K562 (cell line): Measurements from ENCODE around the gene TNFSF9. TPM values are rescaled to one million over a fixed set of nuclear protein-coding genes. Genes with fewer than 3 reads are reported as not detected.

ENCODE experiments used
- HOXB6 ChIP-seq: fragments of 250-450 bp; sonication (Bioruptor Pico); IDR thresholded peaks from 2 replicates; pipeline ENCODE4 v1.5.1; 2022; ENCODE audit warnings: mild to moderate bottlenecking, borderline replicate concordance
- ILF3 ChIP-seq: fragments of 450-650 bp; IDR thresholded peaks from 2 replicates; pipeline ENCODE4 v1.6.1; 2018; ENCODE audit warnings: antibody characterized with exemption, mild to moderate bottlenecking, moderate library complexity, borderline replicate concordance
- MECOM ChIP-seq: fragments of 250-450 bp; sonication (Bioruptor Pico); IDR thresholded peaks from 2 replicates; pipeline ENCODE4 v1.8.0; 2022; ENCODE audit warnings: inconsistent platforms
- NR2C2 ChIP-seq, 2 experiments: fragments of 200-800 bp in 1 of 2; sonication (Bioruptor generic) in 1 of 2; sonication (generic) in 1 of 2; formaldehyde crosslinking in 1 of 2; IDR thresholded peaks; 2 replicates each; pipeline versions ENCODE4 v1.6.1 to v1.8.0; 2016 to 2022; ENCODE audit warnings: mild to moderate bottlenecking in 1 of 2, missing compliant biosample characterization in 1 of 2, missing genetic modification characterization in 1 of 2, missing genetic modification reagents in 1 of 2
- POLR2AphosphoS5 ChIP-seq: IDR thresholded peaks from 2 replicates; pipeline ENCODE4 v1.6.1; 2011; ENCODE audit warnings: mild to moderate bottlenecking, low read depth, low read length, moderate library complexity; ENCODE audit not compliant: control insufficient read depth, insufficient read depth
- PTBP1 ChIP-seq: fragments of 200-400 bp; formaldehyde crosslinking; IDR thresholded peaks from 2 replicates; pipeline ENCODE4 v1.6.1; 2017; ENCODE audit warnings: low read depth, low read length
- PTTG1 ChIP-seq: fragments of 450-650 bp; IDR thresholded peaks from 2 replicates; pipeline ENCODE4 v1.6.1; 2016; ENCODE audit warnings: low read depth, mild to moderate bottlenecking, missing genetic modification characterization, missing compliant biosample characterization
- RBBP5 ChIP-seq: fragments of 200-600 bp; sonication (generic); IDR thresholded peaks from 2 replicates; pipeline ENCODE4 v1.6.1; 2012; ENCODE audit warnings: borderline replicate concordance, mild to moderate bottlenecking, low read length, control low read depth, inconsistent platforms; ENCODE audit not compliant: insufficient read depth, poor library complexity, severe bottlenecking
- SRSF9 ChIP-seq: fragments of 200-400 bp; formaldehyde crosslinking; IDR thresholded peaks from 2 replicates; pipeline ENCODE4 v1.6.1; 2017; ENCODE audit warnings: low read depth, low read length, borderline replicate concordance
- ZBTB40 ChIP-seq, 2 experiments: fragments of 450-650 bp in 1 of 2; sonication (generic) in 1 of 2; formaldehyde crosslinking in 1 of 2; IDR thresholded peaks; 2 replicates each; pipeline versions ENCODE4 v1.7.1 to v1.9.0; 2016 to 2022; ENCODE audit warnings: inconsistent platforms in 1 of 2, mild to moderate bottlenecking in 1 of 2, missing genetic modification reagents in 1 of 2
- ZKSCAN3 ChIP-seq: fragments of 250-450 bp; sonication (Bioruptor Pico); IDR thresholded peaks from 2 replicates; pipeline ENCODE4 v1.4.0; 2020
- ZNF444 ChIP-seq: fragments of 250-450 bp; sonication (Bioruptor Pico); IDR thresholded peaks from 2 replicates; pipeline ENCODE4 v1.4.0; 2020; ENCODE audit warnings: mild to moderate bottlenecking, moderate library complexity
- ZNF695 ChIP-seq: fragments of 450-650 bp; formaldehyde crosslinking; IDR thresholded peaks from 2 replicates; pipeline ENCODE4 v1.4.0; 2020; ENCODE audit warnings: mild to moderate bottlenecking, moderate library complexity
- ZNF717 ChIP-seq: fragments of 250-450 bp; sonication (Bioruptor Pico); IDR thresholded peaks from 2 replicates; pipeline ENCODE4 v1.5.0; 2021
- polyA plus RNA-seq, 8 experiments: library from polyadenylated mRNA; depleted of rRNA in 4 of 8; stranded (reverse) in 5 of 8; unstranded in 3 of 8; fragments of >200 nt; fragmentation: Nextera tagmentation in 2 of 8; fragmentation: Illumina TruSeq in 1 of 8; extraction: Ambion mirVana in 2 of 8; extraction: Trizol in 1 of 8; gene quantifications; 2 replicates each; pipeline versions ENCODE4 v1.2.1 to v1.2.3, GENCODE V29; 2011 to 2014; ENCODE audit warnings: inconsistent platforms in 1 of 8, missing spikeins in 1 of 8
- total RNA-seq, 7 experiments: library from RNA; depleted of rRNA in 6 of 7; stranded (reverse); fragments of >200 nt in 6 of 7; fragmentation: Illumina TruSeq in 2 of 7; extraction: Trizol in 2 of 7; gene quantifications; 2 replicates each; pipeline versions ENCODE4 v1.2.1 to v1.2.3, GENCODE V29; 2011 to 2021; ENCODE audit warnings: low replicate concordance in 1 of 7

TNFSF9 gene
- total and polyA plus RNA-seq, 9 of the 15 experiments (the other 6 are each of a cell fraction or from before 2014, with no cell fraction given), result 1.4 to 17.9 (median 6.5) TPM

- TF ChIP-seq ZBTB40 (IDR thresholded peaks at IDR 0.05) (no peak), ZBTB40 (CRISPR knock-in tag; IDR thresholded peaks at IDR 0.05) (no peak), NR2C2 (CRISPR knock-in tag; IDR thresholded peaks at IDR 0.05) (0 out of 2 replicates have a peak, but pooled peaks have one; percentile 65), NR2C2 (tag; IDR thresholded peaks at IDR 0.05) (no peak), SRSF9 (no peak), RBBP5 (peak; percentile 67), ZNF444 (CRISPR knock-in tag) (no peak), PTBP1 (no peak), HOXB6 (CRISPR knock-in tag) (no peak), ILF3 (no peak), MECOM (CRISPR knock-in tag) (no peak), ZKSCAN3 (CRISPR knock-in tag) (no peak), ZNF695 (no peak), PTTG1 (tag) (no peak), POLR2AphosphoS5 (no peak), ZNF717 (CRISPR knock-in tag) (no peak)
Measured at GRCh38 chr19:6531163-6531955, 533 bp downstream of the TNFSF9 start (continued).
